Measurements from ENCODE around the gene FRMD4A.

The FRMD4A gene

GRCh38 chr10:13945390-13946208 is 385.1 kb downstream of the FRMD4A start:
- no peak for DNase-seq (ENCODE audit: low spot score)
- H3K14ac ChIP-seq (ENCODE audit: low read length) = no peak overlapping the region

GRCh38 chr10:13944823-13945222 is 385.9 kb downstream of the FRMD4A start:
- Histone ChIP-seq H4K91ac (ENCODE audit: low read depth, low read length, poor library complexity) (no peak overlapping the region), H3K14ac (ENCODE audit: low read length) (no peak overlapping the region), H3K4me2 (ENCODE audit: insufficient read depth, low read length, poor library complexity, severe bottlenecking) (no peak overlapping the region), H3K27me3 (ENCODE audit: control insufficient read depth in 3 of 3, insufficient read depth in 3 of 3, low read depth in 1 of 3, low read length in 3 of 3) (no peaks in the 10 kb centered on the region), H3K4me1 (ENCODE audit: control insufficient read depth in 2 of 2, insufficient read depth in 1 of 2, low read depth in 1 of 2, low read length in 2 of 2) (peaks cover 10 to 12% of the 10 kb centered on the region in 2 donors), H2BK120ac (ENCODE audit: low read depth, low read length) (no peak overlapping the region), H2BK15ac (ENCODE audit: low read length) (no peak overlapping the region), H2BK12ac (ENCODE audit: low read length) (no peak overlapping the region), H3K36me3 (replicated peaks in 1 of 2; ENCODE audit: control insufficient read depth in 2 of 2, insufficient read depth in 2 of 2, low read length in 2 of 2) (no peaks in the 10 kb centered on the region), H3K9me3 (replicated peaks in 1 of 2; ENCODE audit: control insufficient read depth in 2 of 2, insufficient read depth in 1 of 2, low read depth in 1 of 2, low read length in 2 of 2) (peaks cover 0 to 11% of the 10 kb centered on the region in 2 donors), H3K9ac (ENCODE audit: low read depth, low read length, poor library complexity) (no peak overlapping the region), H3K4ac (ENCODE audit: low read length) (no peak overlapping the region), H3K79me1 (ENCODE audit: low read depth, low read length) (no peaks in the 10 kb centered on the region), H3K4me3 (ENCODE audit: low read length in 2 of 2) (no peak overlapping the region), H3K23ac (ENCODE audit: low read depth, low read length, poor library complexity) (no peak overlapping the region), H2BK5ac (ENCODE audit: low read length) (no peak overlapping the region), H3K27ac (replicated peaks; ENCODE audit: low read length) (no peak overlapping the region), H2AFZ (ENCODE audit: low read length) (no peak overlapping the region), H3K18ac (ENCODE audit: low read length) (no peak overlapping the region), H4K8ac (ENCODE audit: low read depth, low read length) (no peak overlapping the region), H2AK5ac (ENCODE audit: low read depth, low read length) (no peak overlapping the region)
- WGBS, 2 donors (ENCODE audit: extremely low coverage in 2 of 2, insufficient read length in 2 of 2, insufficient replicate concordance in 1 of 2) = no CpG with 5 or more reads among the region's 5 CpGs
- DNase-seq (ENCODE audit: low spot score) = no peak

More at GRCh38 chr10:13945390-13946208, 385.1 kb downstream of the FRMD4A start:
- H4K8ac ChIP-seq (ENCODE audit: low read depth, low read length) = no peak overlapping the region
- no peak overlapping the region for H2BK120ac ChIP-seq (ENCODE audit: low read depth, low read length)
- H3K4me2 ChIP-seq (ENCODE audit: insufficient read depth, low read length, poor library complexity, severe bottlenecking) = no peak overlapping the region
- H2BK12ac ChIP-seq (ENCODE audit: low read length) = no peak overlapping the region
- H3K23ac ChIP-seq (ENCODE audit: low read depth, low read length, poor library complexity) = no peak overlapping the region
- H3K27me3 ChIP-seq (ENCODE audit: control insufficient read depth in 3 of 3, insufficient read depth in 3 of 3, low read depth in 1 of 3, low read length in 3 of 3) = no peaks in the 10 kb centered on the region
- no peak overlapping the region for H4K91ac ChIP-seq (ENCODE audit: low read depth, low read length, poor library complexity)
- H2AK5ac ChIP-seq (ENCODE audit: low read depth, low read length) = no peak overlapping the region
- no peak overlapping the region for H3K4ac ChIP-seq (ENCODE audit: low read length)
- H2BK5ac ChIP-seq (ENCODE audit: low read length) = no peak overlapping the region
- H3K4me1 ChIP-seq (ENCODE audit: control insufficient read depth in 2 of 2, insufficient read depth in 1 of 2, low read depth in 1 of 2, low read length in 2 of 2) = peaks cover 10 to 12% of the 10 kb centered on the region in 2 donors
- no peaks in the 10 kb centered on the region for H3K36me3 ChIP-seq (replicated peaks in 1 of 2; ENCODE audit: control insufficient read depth in 2 of 2, insufficient read depth in 2 of 2, low read length in 2 of 2)
- peak overlapping the region; percentile 81 for H2AFZ ChIP-seq (ENCODE audit: low read length)
- no peak overlapping the region for H3K18ac ChIP-seq (ENCODE audit: low read length)
- peaks cover 0 to 10% of the 10 kb centered on the region in 2 donors for H3K9me3 ChIP-seq (replicated peaks in 1 of 2; ENCODE audit: control insufficient read depth in 2 of 2, insufficient read depth in 1 of 2, low read depth in 1 of 2, low read length in 2 of 2)
- no CpG with 5 or more reads among the region's 8 CpGs for WGBS, 2 donors (ENCODE audit: extremely low coverage in 2 of 2, insufficient read length in 2 of 2, insufficient replicate concordance in 1 of 2)
- H3K4me3 ChIP-seq (ENCODE audit: low read length in 2 of 2) = no peak overlapping the region
- no peaks in the 10 kb centered on the region for H3K79me1 ChIP-seq (ENCODE audit: low read depth, low read length)
- H3K9ac ChIP-seq (ENCODE audit: low read depth, low read length, poor library complexity) = no peak overlapping the region
- no peak overlapping the region for H3K27ac ChIP-seq (replicated peaks; ENCODE audit: low read length)
- H2BK15ac ChIP-seq (ENCODE audit: low read length) = no peak overlapping the region

- H3K36me3 ChIP-seq (replicated peaks in 1 of 2; ENCODE audit: control insufficient read depth in 2 of 2, insufficient read depth in 2 of 2, low read length in 2 of 2) = no peaks in the 10 kb centered on the region
- peaks cover 0 to 11% of the 10 kb centered on the region in 2 donors for H3K9me3 ChIP-seq (replicated peaks in 1 of 2; ENCODE audit: control insufficient read depth in 2 of 2, insufficient read depth in 1 of 2, low read depth in 1 of 2, low read length in 2 of 2)
- no peak overlapping the region for H2BK5ac ChIP-seq (ENCODE audit: low read length)
- H2BK12ac ChIP-seq (ENCODE audit: low read length) = no peak overlapping the region
- no peak for DNase-seq (ENCODE audit: low spot score)
- H4K91ac ChIP-seq (ENCODE audit: low read depth, low read length, poor library complexity) = no peak overlapping the region
- H3K4me1 ChIP-seq (ENCODE audit: control insufficient read depth in 2 of 2, insufficient read depth in 1 of 2, low read depth in 1 of 2, low read length in 2 of 2) = peaks cover 10 to 12% of the 10 kb centered on the region in 2 donors
- no peak overlapping the region for H3K18ac ChIP-seq (ENCODE audit: low read length)
- no peak overlapping the region for H3K23ac ChIP-seq (ENCODE audit: low read depth, low read length, poor library complexity)
- no peak overlapping the region for H3K9ac ChIP-seq (ENCODE audit: low read depth, low read length, poor library complexity)
- no peak overlapping the region for H4K8ac ChIP-seq (ENCODE audit: low read depth, low read length)
- no peak overlapping the region for H2BK15ac ChIP-seq (ENCODE audit: low read length)
- H2AK5ac ChIP-seq (ENCODE audit: low read depth, low read length) = no peak overlapping the region
- no CpG with 5 or more reads among the region's 8 CpGs for WGBS, 2 donors (ENCODE audit: extremely low coverage in 2 of 2, insufficient read length in 2 of 2, insufficient replicate concordance in 1 of 2)
- no peak overlapping the region for H3K4ac ChIP-seq (ENCODE audit: low read length)
- H3K79me1 ChIP-seq (ENCODE audit: low read depth, low read length) = no peaks in the 10 kb centered on the region
- no peak overlapping the region for H3K27ac ChIP-seq (replicated peaks; ENCODE audit: low read length)
- no peak overlapping the region for H3K4me2 ChIP-seq (ENCODE audit: insufficient read depth, low read length, poor library complexity, severe bottlenecking)
- no peak overlapping the region for H2BK120ac ChIP-seq (ENCODE audit: low read depth, low read length)
- H3K14ac ChIP-seq (ENCODE audit: low read length) = no peak overlapping the region
- H3K27me3 ChIP-seq (ENCODE audit: control insufficient read depth in 3 of 3, insufficient read depth in 3 of 3, low read depth in 1 of 3, low read length in 3 of 3) = no peaks in the 10 kb centered on the region
- H2AFZ ChIP-seq (ENCODE audit: low read length) = no peak overlapping the region
- no peak overlapping the region for H3K4me3 ChIP-seq (ENCODE audit: low read length in 2 of 2)
Observed at GRCh38 chr10:13943735-13944398, 386.9 kb downstream of the FRMD4A start.

- no peak overlapping the region for H2BK12ac ChIP-seq (ENCODE audit: low read length)
- H2BK120ac ChIP-seq (ENCODE audit: low read depth, low read length) = no peak overlapping the region
Observed at GRCh38 chr10:13942035-13942434, 388.7 kb downstream of the FRMD4A start.

More at GRCh38 chr10:13942035-13942434, 388.7 kb downstream of the FRMD4A start:
- Histone ChIP-seq H3K23ac (ENCODE audit: low read depth, low read length, poor library complexity) (no peak overlapping the region), H3K27ac (replicated peaks; ENCODE audit: low read length) (no peak overlapping the region), H3K4me3 (ENCODE audit: low read length in 2 of 2) (no peak overlapping the region), H3K36me3 (replicated peaks in 1 of 2; ENCODE audit: control insufficient read depth in 2 of 2, insufficient read depth in 2 of 2, low read length in 2 of 2) (no peaks in the 10 kb centered on the region), H3K27me3 (ENCODE audit: control insufficient read depth in 3 of 3, insufficient read depth in 3 of 3, low read depth in 1 of 3, low read length in 3 of 3) (peaks cover 0 to 2% (median 0%) of the 10 kb centered on the region in 3 experiments), H3K4me2 (ENCODE audit: insufficient read depth, low read length, poor library complexity, severe bottlenecking) (no peak overlapping the region), H2AFZ (ENCODE audit: low read length) (no peak overlapping the region), H3K9me3 (replicated peaks in 1 of 2; ENCODE audit: control insufficient read depth in 2 of 2, insufficient read depth in 1 of 2, low read depth in 1 of 2, low read length in 2 of 2) (peaks cover 0 to 11% of the 10 kb centered on the region in 2 donors), H3K79me1 (ENCODE audit: low read depth, low read length) (no peaks in the 10 kb centered on the region), H4K8ac (ENCODE audit: low read depth, low read length) (no peak overlapping the region), H3K4me1 (ENCODE audit: control insufficient read depth in 2 of 2, insufficient read depth in 1 of 2, low read depth in 1 of 2, low read length in 2 of 2) (peaks cover 10 to 12% of the 10 kb centered on the region in 2 donors), H2BK15ac (ENCODE audit: low read length) (no peak overlapping the region), H4K91ac (ENCODE audit: low read depth, low read length, poor library complexity) (no peak overlapping the region), H3K9ac (ENCODE audit: low read depth, low read length, poor library complexity) (no peak overlapping the region), H3K14ac (ENCODE audit: low read length) (no peak overlapping the region), H2AK5ac (ENCODE audit: low read depth, low read length) (no peak overlapping the region), H2BK5ac (ENCODE audit: low read length) (no peak overlapping the region), H3K4ac (ENCODE audit: low read length) (no peak overlapping the region), H3K18ac (ENCODE audit: low read length) (peak overlapping the region; percentile 38)
- no CpG with 5 or more reads among the region's 5 CpGs for WGBS, 2 donors (ENCODE audit: extremely low coverage in 2 of 2, insufficient read length in 2 of 2, insufficient replicate concordance in 1 of 2)
- no peak for DNase-seq (ENCODE audit: low spot score)

All from neuronal stem cell (in vitro differentiated cells).